Renal pelvis (tissue), 4 donors: ENCODE data around the gene ZDHHC18. TPM values are rescaled to one million over a fixed set of nuclear protein-coding genes. Genes with fewer than 3 reads are reported as not detected.
"Not testable (repeated sequence)": the region's sequence is repeated elsewhere in the genome, so short reads cannot be mapped to it uniquely, and the experiment has no call there.

ENCODE experiments used
- DNase-seq: peaks from one replicate; pipeline ENCODE4 v3.0.0-alpha.2; 2013
- polyA plus RNA-seq, 3 donors: library from polyadenylated mRNA; unstranded; fragments of 120-200 nt; gene quantifications; one replicate each; pipeline ENCODE4 v1.2.1, GENCODE V29; 2013; ENCODE audit not compliant: insufficient read length in 3 of 3

The ZDHHC18 gene
- polyA plus RNA-seq, 3 donors, result 22.9 to 25.9 (median 25.4) TPM

GRCh38 chr1:26829184-26829911 is 2.9 kb downstream of the ZDHHC18 start:
- no peak for DNase-seq

GRCh38 chr1:26831059-26831458 is 4.6 kb downstream of the ZDHHC18 start:
- DNase-seq, result no peak

- DNase-seq, result no peak
Measured at GRCh38 chr1:26831546-26832248, 5.2 kb downstream of the ZDHHC18 start.

GRCh38 chr1:26832249-26832960 is 5.9 kb downstream of the ZDHHC18 start:
- DNase-seq, result no peak

- DNase-seq, result no peak
Measured at GRCh38 chr1:26833432-26834405, 7.2 kb downstream of the ZDHHC18 start.

GRCh38 chr1:26837665-26838064 is 11.2 kb downstream of the ZDHHC18 start:
- not testable (repeated sequence) for DNase-seq

GRCh38 chr1:26838474-26839338 is 12.2 kb downstream of the ZDHHC18 start:
- no peak for DNase-seq

- no peak for DNase-seq
Measured at GRCh38 chr1:26839339-26839722, 12.8 kb downstream of the ZDHHC18 start.

GRCh38 chr1:26839779-26840178 is 13.3 kb downstream of the ZDHHC18 start:
- no peak for DNase-seq

GRCh38 chr1:26844424-26845196 is 18.1 kb downstream of the ZDHHC18 start:
- no peak for DNase-seq

- DNase-seq, result not testable (repeated sequence)
Measured at GRCh38 chr1:26847826-26848225, 21.3 kb downstream of the ZDHHC18 start.

- no peak for DNase-seq
Measured at GRCh38 chr1:26848499-26848898, 22.0 kb downstream of the ZDHHC18 start.

- no peak for DNase-seq
Measured at GRCh38 chr1:26848941-26849774, 22.7 kb downstream of the ZDHHC18 start.

GRCh38 chr1:26851106-26851684 is 24.7 kb downstream of the ZDHHC18 start:
- no peak for DNase-seq

- DNase-seq, result no peak
Measured at GRCh38 chr1:26852701-26853100, 26.2 kb downstream of the ZDHHC18 start.

GRCh38 chr1:26853156-26853555 is 26.7 kb downstream of the ZDHHC18 start:
- peak; percentile 66 for DNase-seq

- DNase-seq, result no peak
Measured at GRCh38 chr1:26853600-26853999, 27.1 kb downstream of the ZDHHC18 start.

GRCh38 chr1:26854906-26855305 is 28.4 kb downstream of the ZDHHC18 start:
- DNase-seq, result no peak
